Measurements from ENCODE around the gene LDLRAP1. TPM values are rescaled to one million over a fixed set of nuclear protein-coding genes. Genes with fewer than 3 reads are reported as not detected.

LDLRAP1 gene
- total RNA-seq, 1 experiment from 2014 or later: 14.5 TPM

DNA sequence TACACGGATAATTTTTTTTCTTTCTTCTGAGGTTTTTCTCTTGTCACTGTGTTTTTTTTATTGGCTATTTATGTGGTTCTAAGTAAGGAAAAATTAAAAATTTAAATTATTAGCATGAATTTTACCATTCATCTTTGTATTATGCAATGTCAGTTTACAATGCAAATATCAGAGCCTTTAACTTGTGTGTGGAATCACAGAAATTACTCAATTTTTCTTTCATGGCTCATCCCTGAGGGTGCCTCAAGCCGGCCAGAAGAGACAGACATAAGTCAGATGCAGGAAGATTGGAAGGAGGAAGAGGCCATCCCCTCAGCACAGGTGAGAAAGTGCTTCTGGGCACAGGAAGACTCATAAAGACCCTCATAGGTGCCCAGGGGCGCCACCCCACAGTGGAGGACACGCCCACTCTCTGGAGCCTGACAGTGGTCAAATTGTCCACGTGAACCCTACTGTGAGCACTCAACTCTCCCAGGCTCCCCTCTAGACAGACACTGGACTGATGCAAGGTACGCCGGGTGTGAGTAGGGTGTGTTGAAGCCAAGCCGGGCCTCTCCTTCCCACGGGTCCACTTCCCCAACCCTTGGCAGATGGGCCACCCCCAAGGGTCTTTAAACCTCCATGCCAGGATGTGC, 9.5 kb upstream of the LDLRAP1 start:
- intact Hi-C loops (cut with micrococcal nuclease; ENCODE audit: unreplicated experiment): no loop called here

DNA sequence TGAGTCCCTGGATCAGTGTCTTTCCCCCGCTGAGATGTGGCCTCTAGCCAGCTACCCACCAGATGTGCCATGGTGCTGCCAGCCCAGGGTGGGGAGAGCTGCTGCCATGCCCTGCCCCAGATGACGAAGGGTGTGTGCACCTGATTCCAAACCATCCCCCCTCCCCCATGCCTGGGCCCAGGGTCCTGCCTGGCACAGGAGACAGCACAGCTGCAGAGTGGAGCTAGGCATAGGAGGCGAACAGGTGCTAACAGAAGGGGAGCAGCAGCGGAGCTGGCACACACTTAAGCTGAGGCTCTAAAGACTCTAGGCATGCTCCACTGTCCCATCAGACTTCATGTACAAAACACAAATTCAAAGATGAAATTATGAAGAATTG, 9.0 kb upstream of the LDLRAP1 start:
- no peaks in the 10 kb centered on the region for H3K9me3 ChIP-seq

More for the DNA sequence above, 9.5 kb upstream of the LDLRAP1 start:
- Mint-ChIP-seq H3K9me3 (ENCODE audit: unreplicated experiment) (peaks cover 8% of the 10 kb centered on the region), H3K36me3 (ENCODE audit: insufficient read depth, unreplicated experiment) (no peaks in the 10 kb centered on the region), H3K27ac (ENCODE audit: unreplicated experiment) (no peak overlapping the region), H3K4me1 (ENCODE audit: low read depth, unreplicated experiment) (no peaks in the 10 kb centered on the region), H3K4me3 (ENCODE audit: unreplicated experiment) (no peak overlapping the region), H3K27me3 (ENCODE audit: insufficient read depth, unreplicated experiment) (no peaks in the 10 kb centered on the region)
- no TSS peak for BruUV-seq (replicated peaks)
- peaks cover 7% of the 10 kb centered on the region for H3K4me1 ChIP-seq
- CTCF ChIA-PET: no interaction called here
- TF ChIP-seq, protein P1, sequence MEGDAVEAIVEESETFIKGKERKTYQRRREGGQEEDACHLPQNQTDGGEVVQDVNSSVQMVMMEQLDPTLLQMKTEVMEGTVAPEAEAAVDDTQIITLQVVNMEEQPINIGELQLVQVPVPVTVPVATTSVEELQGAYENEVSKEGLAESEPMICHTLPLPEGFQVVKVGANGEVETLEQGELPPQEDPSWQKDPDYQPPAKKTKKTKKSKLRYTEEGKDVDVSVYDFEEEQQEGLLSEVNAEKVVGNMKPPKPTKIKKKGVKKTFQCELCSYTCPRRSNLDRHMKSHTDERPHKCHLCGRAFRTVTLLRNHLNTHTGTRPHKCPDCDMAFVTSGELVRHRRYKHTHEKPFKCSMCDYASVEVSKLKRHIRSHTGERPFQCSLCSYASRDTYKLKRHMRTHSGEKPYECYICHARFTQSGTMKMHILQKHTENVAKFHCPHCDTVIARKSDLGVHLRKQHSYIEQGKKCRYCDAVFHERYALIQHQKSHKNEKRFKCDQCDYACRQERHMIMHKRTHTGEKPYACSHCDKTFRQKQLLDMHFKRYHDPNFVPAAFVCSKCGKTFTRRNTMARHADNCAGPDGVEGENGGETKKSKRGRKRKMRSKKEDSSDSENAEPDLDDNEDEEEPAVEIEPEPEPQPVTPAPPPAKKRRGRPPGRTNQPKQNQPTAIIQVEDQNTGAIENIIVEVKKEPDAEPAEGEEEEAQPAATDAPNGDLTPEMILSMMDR (IDR thresholded peaks at IDR 0.05; ENCODE audit: insufficient read depth in 1 of 2, low read depth in 1 of 2, low read length in 1 of 2, severe bottlenecking in 1 of 2, unreplicated experiment in 1 of 2): no peak
- no peaks in the 10 kb centered on the region for H3K9me3 ChIP-seq
- DNase-seq: no peak
- H3K36me3 ChIP-seq (ENCODE audit: control insufficient read depth, insufficient read depth, low read length): no peaks in the 10 kb centered on the region
- POLR2A ChIA-PET: no interaction called here
- no peaks in the 10 kb centered on the region for H3K27me3 ChIP-seq (replicated peaks; ENCODE audit: control insufficient read depth, insufficient read depth, low read length)
- H3K4me3 ChIP-seq (ENCODE audit: low read depth, low read length): no peak overlapping the region

DNA sequence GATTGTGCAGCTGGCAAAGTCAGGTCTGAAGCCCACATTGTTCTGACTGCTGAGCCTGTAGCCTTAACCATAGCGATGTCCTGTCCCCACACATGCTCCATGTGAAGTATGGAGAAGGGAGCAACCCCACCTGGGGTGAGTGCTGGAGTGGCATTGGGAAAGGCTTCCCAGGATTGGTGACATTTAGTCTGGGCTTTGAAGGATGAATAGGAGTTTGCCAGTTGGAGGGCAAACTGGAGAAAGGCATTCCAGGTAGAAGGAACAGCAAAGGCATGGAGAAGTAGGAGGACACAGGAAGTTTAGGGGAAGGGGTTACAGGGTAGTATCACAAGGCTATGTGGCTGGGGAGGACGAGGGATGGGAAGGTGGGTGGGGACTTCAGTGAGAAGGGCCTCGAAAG, 7.3 kb upstream of the LDLRAP1 start:
- intact Hi-C loops (cut with micrococcal nuclease; ENCODE audit: unreplicated experiment): no loop called here
- Histone ChIP-seq H3K9me3 (no peaks in the 10 kb centered on the region), H3K27me3 (replicated peaks; ENCODE audit: control insufficient read depth, insufficient read depth, low read length) (no peaks in the 10 kb centered on the region), H3K4me1 (peaks cover 7% of the 10 kb centered on the region), H3K4me3 (ENCODE audit: low read depth, low read length) (no peak overlapping the region), H3K36me3 (ENCODE audit: control insufficient read depth, insufficient read depth, low read length) (no peaks in the 10 kb centered on the region)
- DNase-seq: no peak
- H3K27me3 Mint-ChIP-seq (ENCODE audit: insufficient read depth, unreplicated experiment): no peaks in the 10 kb centered on the region
- BruUV-seq (replicated peaks): no TSS peak
- H3K4me3 Mint-ChIP-seq (ENCODE audit: unreplicated experiment): no peak overlapping the region
- H3K36me3 Mint-ChIP-seq (ENCODE audit: insufficient read depth, unreplicated experiment): no peaks in the 10 kb centered on the region
- no peaks in the 10 kb centered on the region for H3K9me3 Mint-ChIP-seq (ENCODE audit: unreplicated experiment)
- TF ChIP-seq, protein P1 (IDR thresholded peaks at IDR 0.05; ENCODE audit: insufficient read depth in 1 of 2, low read depth in 1 of 2, low read length in 1 of 2, severe bottlenecking in 1 of 2, unreplicated experiment in 1 of 2): no peak
- ChIA-PET CTCF (no interaction called here), POLR2A (no interaction called here)
- H3K27ac Mint-ChIP-seq (ENCODE audit: unreplicated experiment): no peak overlapping the region
- peaks cover 2% of the 10 kb centered on the region for H3K4me1 Mint-ChIP-seq (ENCODE audit: low read depth, unreplicated experiment)

More for the DNA sequence above, 9.0 kb upstream of the LDLRAP1 start:
- Mint-ChIP-seq H3K27me3 (ENCODE audit: insufficient read depth, unreplicated experiment) (no peaks in the 10 kb centered on the region), H3K4me1 (ENCODE audit: low read depth, unreplicated experiment) (no peaks in the 10 kb centered on the region), H3K9me3 (ENCODE audit: unreplicated experiment) (peaks cover 3% of the 10 kb centered on the region), H3K4me3 (ENCODE audit: unreplicated experiment) (no peak overlapping the region), H3K27ac (ENCODE audit: unreplicated experiment) (no peak overlapping the region), H3K36me3 (ENCODE audit: insufficient read depth, unreplicated experiment) (no peaks in the 10 kb centered on the region)
- Histone ChIP-seq H3K4me3 (ENCODE audit: low read depth, low read length) (no peak overlapping the region), H3K36me3 (ENCODE audit: control insufficient read depth, insufficient read depth, low read length) (no peaks in the 10 kb centered on the region), H3K4me1 (peaks cover 7% of the 10 kb centered on the region), H3K27me3 (replicated peaks; ENCODE audit: control insufficient read depth, insufficient read depth, low read length) (no peaks in the 10 kb centered on the region)
- intact Hi-C loops (cut with micrococcal nuclease; ENCODE audit: unreplicated experiment): no loop called here
- TF ChIP-seq, protein P1 (IDR thresholded peaks at IDR 0.05; ENCODE audit: insufficient read depth in 1 of 2, low read depth in 1 of 2, low read length in 1 of 2, severe bottlenecking in 1 of 2, unreplicated experiment in 1 of 2): no peak
- DNase-seq: no peak
- BruUV-seq (replicated peaks): no TSS peak
- ChIA-PET POLR2A (no interaction called here), CTCF (no interaction called here)

All from Caco-2 (cell line).